Activated T-helper 1 cell treated with anti-CD3 and anti-CD28 coated beads, Interleukin-12 subunit alpha, Interleukin-12 subunit beta, Interleukin-2, Interleukin-4 antibody, amounts not matched to agents 30 ng/mL and 10 ng/mL and 1 ng/mL, durations not matched to agents 14 hours and 24 hours and 36 hours (primary cell): ENCODE results near the gene BCKDHB. TPM values are rescaled to one million over a fixed set of nuclear protein-coding genes. Genes with fewer than 3 reads are reported as not detected.

Source experiments
- DNase-seq: peaks from one replicate; pipeline ENCODE4 v3.0.0; 2021; ENCODE audit warnings: low spot score
- H3K27ac Mint-ChIP-seq: one replicate; pipeline ENCODE4 v1.8.0; 2021; ENCODE audit warnings: mild to moderate bottlenecking, mixed read lengths
- H3K27me3 Mint-ChIP-seq: one replicate; pipeline ENCODE4 v1.8.0; 2022; ENCODE audit warnings: mild to moderate bottlenecking, moderate library complexity, mixed read lengths; ENCODE audit not compliant: insufficient read depth
- H3K36me3 Mint-ChIP-seq: one replicate; pipeline ENCODE4 v1.8.0; 2021; ENCODE audit warnings: low read depth, mixed read lengths
- H3K4me1 Mint-ChIP-seq: one replicate; pipeline ENCODE4 v1.8.0; 2021; ENCODE audit warnings: low read depth, mixed read lengths
- H3K4me3 Mint-ChIP-seq: one replicate; pipeline ENCODE4 v1.8.0; 2021; ENCODE audit warnings: mild to moderate bottlenecking, moderate library complexity, mixed read lengths
- H3K9me3 Mint-ChIP-seq: one replicate; pipeline ENCODE4 v1.8.0; 2021; ENCODE audit warnings: mixed read lengths
- intact Hi-C: fragments of 100-400 bp; cut with micrococcal nuclease; formaldehyde crosslinking; loops from one replicate; pipeline ENCODE4 v1.15.1; 2024
- total RNA-seq: library from RNA; stranded (reverse); gene quantifications from 2 replicates; pipeline ENCODE4 v1.2.3, GENCODE V29; 2022

The BCKDHB gene
- total RNA-seq, 1 donor from 2014 or later: 13.3 TPM

GRCh38 chr6:80331522-80331921 is 225.1 kb downstream of the BCKDHB start:
- Mint-ChIP-seq H3K4me3 (no peak overlapping the region), H3K36me3 (no peaks in the 10 kb centered on the region), H3K4me1 (no peaks in the 10 kb centered on the region), H3K27me3 (no peaks in the 10 kb centered on the region), H3K27ac (no peak overlapping the region), H3K9me3 (no peaks in the 10 kb centered on the region)
- intact Hi-C loops: loop anchor here (10.0 kb wide), 1 partner anchor 197 kb away; no protein-coding TSS in a partner anchor
- DNase-seq: no peak

GRCh38 chr6:80331974-80332373 is 225.5 kb downstream of the BCKDHB start:
- Mint-ChIP-seq H3K4me1 (no peaks in the 10 kb centered on the region), H3K36me3 (no peaks in the 10 kb centered on the region), H3K27ac (no peak overlapping the region), H3K4me3 (no peak overlapping the region), H3K9me3 (no peaks in the 10 kb centered on the region), H3K27me3 (no peaks in the 10 kb centered on the region)
- no peak for DNase-seq
- intact Hi-C loops: loop anchor here (10.0 kb wide), 1 partner anchor 197 kb away; no protein-coding TSS in a partner anchor

GRCh38 chr6:80333342-80333741 is 226.9 kb downstream of the BCKDHB start:
- no peak for DNase-seq
- Mint-ChIP-seq H3K9me3 (no peaks in the 10 kb centered on the region), H3K4me1 (no peaks in the 10 kb centered on the region), H3K27me3 (no peaks in the 10 kb centered on the region), H3K36me3 (no peaks in the 10 kb centered on the region), H3K4me3 (no peak overlapping the region), H3K27ac (no peak overlapping the region)
- intact Hi-C loops: loop anchor here (10.0 kb wide), 1 partner anchor 199 kb away; no protein-coding TSS in a partner anchor

GRCh38 chr6:80335121-80335531 is 228.7 kb downstream of the BCKDHB start:
- no peaks in the 10 kb centered on the region for H3K36me3 Mint-ChIP-seq
- no peak for DNase-seq

DNA sequence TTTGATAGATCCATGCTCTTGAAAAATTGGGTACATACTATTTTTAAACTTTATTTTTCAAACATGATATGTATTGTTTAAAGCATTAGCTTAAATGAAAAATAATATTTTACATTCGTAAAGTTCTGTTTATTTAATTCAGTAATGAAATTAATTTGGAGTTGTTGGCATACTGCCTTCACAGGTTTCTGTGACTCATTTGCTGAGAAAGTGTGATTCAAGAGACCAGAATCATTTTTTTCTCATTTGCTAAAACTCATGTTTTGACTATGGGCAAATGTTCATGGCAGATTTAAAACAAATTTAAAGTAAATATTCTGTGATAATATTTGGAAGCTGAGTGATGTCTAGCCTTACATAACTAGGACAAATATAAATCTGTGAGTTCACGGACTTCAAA is 230.4 kb downstream of the BCKDHB start:
- no peak overlapping the region for H3K27ac Mint-ChIP-seq
- no peak overlapping the region for H3K4me3 Mint-ChIP-seq
- H3K36me3 Mint-ChIP-seq: no peaks in the 10 kb centered on the region
- H3K9me3 Mint-ChIP-seq: no peaks in the 10 kb centered on the region
- H3K27me3 Mint-ChIP-seq: no peaks in the 10 kb centered on the region
- no peaks in the 10 kb centered on the region for H3K4me1 Mint-ChIP-seq
- intact Hi-C loops: loop anchor here (5.0 to 10.0 kb wide), 2 partner anchors 202 to 270 kb away; no protein-coding TSS in a partner anchor
- DNase-seq: no peak

More at GRCh38 chr6:80335121-80335531, 228.7 kb downstream of the BCKDHB start:
- no peaks in the 10 kb centered on the region for H3K4me1 Mint-ChIP-seq
- H3K4me3 Mint-ChIP-seq: no peak overlapping the region
- H3K9me3 Mint-ChIP-seq: no peaks in the 10 kb centered on the region
- intact Hi-C loops: loop anchor here (5.0 to 10.0 kb wide), 2 partner anchors 200 to 272 kb away; no protein-coding TSS in a partner anchor
- H3K27me3 Mint-ChIP-seq: no peaks in the 10 kb centered on the region
- no peak overlapping the region for H3K27ac Mint-ChIP-seq

- intact Hi-C loops: loop anchor here (2.0 to 10.0 kb wide), 3 partner anchors 124 to 269 kb away; no protein-coding TSS in a partner anchor
- H3K9me3 Mint-ChIP-seq: no peaks in the 10 kb centered on the region
- H3K4me3 Mint-ChIP-seq: no peak overlapping the region
- DNase-seq: peak; percentile 32
- H3K4me1 Mint-ChIP-seq: no peaks in the 10 kb centered on the region
- no peaks in the 10 kb centered on the region for H3K36me3 Mint-ChIP-seq
- H3K27ac Mint-ChIP-seq: no peak overlapping the region
- no peaks in the 10 kb centered on the region for H3K27me3 Mint-ChIP-seq
These were observed 231.8 kb downstream of the BCKDHB start for GRCh38 chr6:80338201-80338836.

- intact Hi-C loops: loop anchor here (1.0 to 10.0 kb wide), 4 partner anchors 125 to 1413 kb away; partner anchors contain the start of gene TENT5A
- Mint-ChIP-seq H3K4me1 (no peaks in the 10 kb centered on the region), H3K27ac (no peak overlapping the region), H3K36me3 (no peaks in the 10 kb centered on the region), H3K27me3 (no peaks in the 10 kb centered on the region), H3K4me3 (no peak overlapping the region), H3K9me3 (no peaks in the 10 kb centered on the region)
- no peak for DNase-seq
These were observed 232.9 kb downstream of the BCKDHB start for GRCh38 chr6:80339421-80339820.

DNA sequence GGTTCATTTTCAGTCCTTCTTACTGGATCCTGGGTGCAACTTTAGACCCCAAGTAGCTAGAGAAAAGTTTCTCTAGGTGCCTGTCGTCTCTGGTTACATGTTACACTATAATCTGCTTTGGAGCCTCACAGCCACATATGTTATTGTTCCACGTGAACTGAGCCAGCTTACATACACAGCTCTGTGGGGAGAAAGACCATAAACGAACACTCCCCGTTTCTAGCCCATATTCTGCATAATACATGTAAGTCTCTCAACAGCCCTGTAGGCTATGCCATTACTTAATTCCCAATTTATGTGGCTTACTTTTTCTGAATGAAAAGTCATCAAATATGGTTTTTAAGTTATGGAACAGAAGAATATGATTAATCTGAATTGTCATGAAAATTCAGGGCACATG is 233.8 kb downstream of the BCKDHB start:
- no peaks in the 10 kb centered on the region for H3K9me3 Mint-ChIP-seq
- no peak overlapping the region for H3K4me3 Mint-ChIP-seq
- no peaks in the 10 kb centered on the region for H3K36me3 Mint-ChIP-seq
- intact Hi-C loops: no loop called here
- DNase-seq: no peak
- H3K27ac Mint-ChIP-seq: no peak overlapping the region
- no peaks in the 10 kb centered on the region for H3K4me1 Mint-ChIP-seq
- H3K27me3 Mint-ChIP-seq: no peaks in the 10 kb centered on the region

- intact Hi-C loops: no loop called here
- H3K4me3 Mint-ChIP-seq: no peak overlapping the region
These were observed 234.2 kb downstream of the BCKDHB start for GRCh38 chr6:80340686-80341085.

DNA sequence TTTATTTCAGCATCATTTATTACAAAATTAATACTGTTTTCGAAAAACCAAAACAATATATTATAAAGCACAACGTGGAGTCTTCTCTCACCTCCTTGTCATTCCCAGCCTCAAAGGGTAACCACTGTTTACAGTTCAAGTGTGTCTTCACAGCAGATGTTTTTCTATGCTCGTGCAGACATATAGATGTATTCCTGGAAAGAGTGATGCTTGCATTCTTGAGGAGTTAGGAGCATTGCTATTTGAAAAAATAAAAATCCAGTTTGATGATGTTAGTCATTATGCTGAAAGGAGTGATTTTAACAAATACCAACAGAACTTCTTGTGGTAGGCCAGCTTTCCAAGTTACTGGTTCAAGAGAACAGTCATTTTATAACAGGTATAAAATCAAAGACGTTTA is 234.9 kb downstream of the BCKDHB start:
- Mint-ChIP-seq H3K27ac (no peak overlapping the region), H3K27me3 (no peaks in the 10 kb centered on the region), H3K36me3 (no peaks in the 10 kb centered on the region), H3K4me1 (no peaks in the 10 kb centered on the region), H3K4me3 (no peak overlapping the region), H3K9me3 (no peaks in the 10 kb centered on the region)
- intact Hi-C loops: no loop called here
- no peak for DNase-seq

More at GRCh38 chr6:80340686-80341085, 234.2 kb downstream of the BCKDHB start:
- DNase-seq: no peak
- no peak overlapping the region for H3K27ac Mint-ChIP-seq
- no peaks in the 10 kb centered on the region for H3K27me3 Mint-ChIP-seq
- H3K4me1 Mint-ChIP-seq: no peaks in the 10 kb centered on the region
- H3K36me3 Mint-ChIP-seq: no peaks in the 10 kb centered on the region
- no peaks in the 10 kb centered on the region for H3K9me3 Mint-ChIP-seq

DNA sequence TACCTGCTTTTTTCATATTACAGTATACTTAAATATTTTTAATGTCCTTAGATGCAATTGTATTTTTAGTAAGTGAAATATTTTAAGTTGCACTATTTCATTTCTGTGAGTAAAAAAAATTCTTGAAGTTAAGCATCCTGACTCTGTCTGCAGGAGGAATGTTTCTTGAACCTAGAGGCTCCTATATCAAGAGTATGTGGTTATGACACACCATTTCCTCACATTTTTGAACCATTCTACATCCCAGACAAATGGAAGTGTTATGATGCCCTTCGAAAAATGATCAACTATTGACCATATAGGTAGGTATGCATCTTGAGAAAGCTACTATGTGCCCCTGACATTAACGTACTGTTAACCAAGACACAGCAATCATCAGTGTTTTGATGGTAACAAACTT is 237.0 kb downstream of the BCKDHB start:
- no peak for DNase-seq
- intact Hi-C loops: no loop called here
- H3K36me3 Mint-ChIP-seq: no peaks in the 10 kb centered on the region
- H3K4me1 Mint-ChIP-seq: no peaks in the 10 kb centered on the region
- no peak overlapping the region for H3K27ac Mint-ChIP-seq
- H3K4me3 Mint-ChIP-seq: no peak overlapping the region
- no peaks in the 10 kb centered on the region for H3K9me3 Mint-ChIP-seq
- H3K27me3 Mint-ChIP-seq: no peaks in the 10 kb centered on the region

- H3K9me3 Mint-ChIP-seq: no peaks in the 10 kb centered on the region
- no peaks in the 10 kb centered on the region for H3K4me1 Mint-ChIP-seq
- H3K27me3 Mint-ChIP-seq: no peaks in the 10 kb centered on the region
These were observed 240.6 kb downstream of the BCKDHB start for GRCh38 chr6:80347101-80347500.

DNA sequence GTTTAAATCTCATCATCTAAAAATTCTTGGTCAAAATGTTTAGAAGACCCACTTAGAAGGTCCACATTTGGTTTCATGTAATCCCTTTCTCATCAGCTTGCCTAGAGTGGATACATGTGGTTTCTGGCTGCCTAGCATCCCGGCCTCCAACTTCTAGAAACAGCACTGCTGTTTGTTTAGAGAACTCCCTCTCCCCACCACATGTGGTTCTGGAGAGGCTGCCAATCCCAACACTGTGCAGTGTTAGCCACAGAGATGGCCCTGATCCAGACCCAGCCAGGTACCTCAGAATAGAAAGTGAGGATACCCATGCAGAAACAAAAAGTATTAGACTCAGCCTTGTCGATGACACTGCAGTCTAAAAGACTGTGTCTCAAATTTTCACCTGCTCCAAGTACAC is 241.8 kb downstream of the BCKDHB start:
- no peak overlapping the region for H3K27ac Mint-ChIP-seq
- no peaks in the 10 kb centered on the region for H3K4me1 Mint-ChIP-seq
- no peaks in the 10 kb centered on the region for H3K27me3 Mint-ChIP-seq
- intact Hi-C loops: no loop called here
- no peaks in the 10 kb centered on the region for H3K9me3 Mint-ChIP-seq
- H3K4me3 Mint-ChIP-seq: no peak overlapping the region
- H3K36me3 Mint-ChIP-seq: no peaks in the 10 kb centered on the region
- DNase-seq: no peak

More at GRCh38 chr6:80347101-80347500, 240.6 kb downstream of the BCKDHB start:
- Mint-ChIP-seq H3K4me3 (no peak overlapping the region), H3K36me3 (no peaks in the 10 kb centered on the region), H3K27ac (no peak overlapping the region)
- intact Hi-C loops: no loop called here
- no peak for DNase-seq
